OCI-LY1 (cell line): ENCODE measurements around the gene SLC39A6.
"Not testable (repeated sequence)": the region's sequence is repeated elsewhere in the genome, so short reads cannot be mapped to it uniquely, and the experiment has no call there.

Experiments used
- H2AFZ ChIP-seq: fragments of 200-600 bp; sonication (generic), shearing (Covaris generic); 2 replicates; pipeline ENCODE4 v1.6.0; 2014; ENCODE audit warnings: antibody characterized with exemption, mild to moderate bottlenecking, low read length
- H3F3A ChIP-seq: fragments of 200-600 bp; sonication (generic), shearing (Covaris generic); 2 replicates; pipeline ENCODE4 v1.6.0; 2014; ENCODE audit warnings: mild to moderate bottlenecking, antibody characterized with exemption, low read length, moderate library complexity; ENCODE audit not compliant: insufficient read depth
- H3K27ac ChIP-seq: fragments of 200-600 bp; sonication (generic); 2 replicates; pipeline ENCODE4 v1.5.1; 2014; ENCODE audit warnings: low read length, mixed run types, mild to moderate bottlenecking, low read depth; ENCODE audit not compliant: poor library complexity, severe bottlenecking
- H3K27me3 ChIP-seq: fragments of 200-600 bp; sonication (generic); 2 replicates; pipeline ENCODE4 v1.6.0; 2014; ENCODE audit warnings: antibody characterized with exemption, mild to moderate bottlenecking, low read length, moderate library complexity; ENCODE audit not compliant: insufficient read depth
- H3K36me3 ChIP-seq: fragments of 200-600 bp; sonication (generic); 2 replicates; pipeline ENCODE4 v1.6.1; 2014; ENCODE audit warnings: mild to moderate bottlenecking, antibody characterized with exemption, low read length, moderate library complexity, mixed read lengths; ENCODE audit not compliant: insufficient read depth
- H3K4me1 ChIP-seq: fragments of 200-600 bp; sonication (generic); 2 replicates; pipeline ENCODE4 v1.5.1; 2014; ENCODE audit warnings: mild to moderate bottlenecking, low read length, moderate library complexity; ENCODE audit not compliant: insufficient read depth, severe bottlenecking
- H3K4me2 ChIP-seq: fragments of 200-600 bp; sonication (generic), shearing (Covaris generic); 2 replicates; pipeline ENCODE4 v1.6.1; 2014; ENCODE audit warnings: low read length
- H3K4me3 ChIP-seq: fragments of 200-600 bp; sonication (generic); 2 replicates; pipeline ENCODE4 v1.5.1; 2014; ENCODE audit warnings: low read length, low read depth, mild to moderate bottlenecking, mixed read lengths; ENCODE audit not compliant: poor library complexity, severe bottlenecking
- H3K79me2 ChIP-seq: fragments of 200-600 bp; shearing (Covaris generic); 2 replicates; pipeline ENCODE4 v1.6.1; 2016; ENCODE audit warnings: mixed run types, low read length, mixed read lengths; ENCODE audit not compliant: insufficient read depth
- H3K9ac ChIP-seq: fragments of 200-600 bp; sonication (generic), shearing (Covaris generic); 2 replicates; pipeline ENCODE4 v1.6.1; 2014; ENCODE audit warnings: mild to moderate bottlenecking, low read length, mixed read lengths
- H3K9me2 ChIP-seq: fragments of 200-600 bp; sonication (generic), shearing (Covaris generic); 2 replicates; pipeline ENCODE4 v1.6.1; 2014; ENCODE audit warnings: low read depth, mild to moderate bottlenecking, low read length, mixed read lengths
- H3K9me3 ChIP-seq: fragments of 200-600 bp; shearing (Covaris generic); 2 replicates; pipeline ENCODE4 v1.6.1; 2014; ENCODE audit warnings: low read length, mixed read lengths
- H4K20me1 ChIP-seq: fragments of 200-600 bp; sonication (generic), shearing (Covaris generic); 2 replicates; pipeline ENCODE4 v1.6.0; 2016; ENCODE audit warnings: mild to moderate bottlenecking, low read length; ENCODE audit not compliant: insufficient read depth
- EZH2 ChIP-seq: fragments of 200-600 bp; sonication (generic), shearing (Covaris generic); IDR thresholded peaks from 2 replicates; pipeline ENCODE4 v1.8.0; 2017; ENCODE audit warnings: borderline replicate concordance, mixed run types, mild to moderate bottlenecking, antibody characterized with exemption, low read length, moderate library complexity, mixed read lengths
- TF ChIP-seq, protein P1 (sequence below): fragments of 200-600 bp; sonication (generic), shearing (Covaris generic); IDR thresholded peaks from 2 replicates; pipeline ENCODE4 v1.5.1; 2017; ENCODE audit warnings: mild to moderate bottlenecking, antibody characterized with exemption, low read length, moderate library complexity, mixed read lengths

Gene SLC39A6

DNA sequence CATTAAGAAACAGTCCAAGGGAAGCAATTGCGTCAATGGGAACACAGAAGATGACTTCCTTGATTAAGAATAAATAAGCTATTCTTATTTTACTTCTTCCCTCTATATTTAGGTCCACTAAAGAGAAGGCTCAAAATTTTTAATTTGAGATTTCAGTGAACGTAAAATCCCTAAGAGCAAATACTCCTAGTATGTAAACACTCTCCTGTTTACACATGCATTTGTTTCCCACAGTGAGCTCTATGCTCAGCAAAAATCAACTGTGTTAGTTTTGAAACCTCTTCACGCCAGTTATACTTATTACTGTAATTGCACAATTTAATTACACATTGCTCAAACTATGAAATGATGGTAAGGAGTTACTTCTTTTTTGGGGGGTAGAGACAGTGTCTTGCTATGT lies 8.8 kb downstream of the SLC39A6 start:
- no peak overlapping the region for H3K4me3 ChIP-seq
- H3K36me3 ChIP-seq: peaks cover 55% of the 10 kb centered on the region
- no peaks in the 10 kb centered on the region for H3K4me1 ChIP-seq
- H3K27ac ChIP-seq: no peak overlapping the region
- no peaks in the 10 kb centered on the region for H3K79me2 ChIP-seq
- H2AFZ ChIP-seq: no peak overlapping the region
- no peak overlapping the region for H3K9ac ChIP-seq
- H3F3A ChIP-seq: no peaks in the 10 kb centered on the region
- H4K20me1 ChIP-seq: no peaks in the 10 kb centered on the region
- H3K27me3 ChIP-seq: no peaks in the 10 kb centered on the region
- H3K4me2 ChIP-seq: no peak overlapping the region
- no peaks in the 10 kb centered on the region for H3K9me3 ChIP-seq
- no peaks in the 10 kb centered on the region for H3K9me2 ChIP-seq
- TF ChIP-seq, protein P1, sequence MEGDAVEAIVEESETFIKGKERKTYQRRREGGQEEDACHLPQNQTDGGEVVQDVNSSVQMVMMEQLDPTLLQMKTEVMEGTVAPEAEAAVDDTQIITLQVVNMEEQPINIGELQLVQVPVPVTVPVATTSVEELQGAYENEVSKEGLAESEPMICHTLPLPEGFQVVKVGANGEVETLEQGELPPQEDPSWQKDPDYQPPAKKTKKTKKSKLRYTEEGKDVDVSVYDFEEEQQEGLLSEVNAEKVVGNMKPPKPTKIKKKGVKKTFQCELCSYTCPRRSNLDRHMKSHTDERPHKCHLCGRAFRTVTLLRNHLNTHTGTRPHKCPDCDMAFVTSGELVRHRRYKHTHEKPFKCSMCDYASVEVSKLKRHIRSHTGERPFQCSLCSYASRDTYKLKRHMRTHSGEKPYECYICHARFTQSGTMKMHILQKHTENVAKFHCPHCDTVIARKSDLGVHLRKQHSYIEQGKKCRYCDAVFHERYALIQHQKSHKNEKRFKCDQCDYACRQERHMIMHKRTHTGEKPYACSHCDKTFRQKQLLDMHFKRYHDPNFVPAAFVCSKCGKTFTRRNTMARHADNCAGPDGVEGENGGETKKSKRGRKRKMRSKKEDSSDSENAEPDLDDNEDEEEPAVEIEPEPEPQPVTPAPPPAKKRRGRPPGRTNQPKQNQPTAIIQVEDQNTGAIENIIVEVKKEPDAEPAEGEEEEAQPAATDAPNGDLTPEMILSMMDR: no peak
- no peak for TF ChIP-seq EZH2

DNA sequence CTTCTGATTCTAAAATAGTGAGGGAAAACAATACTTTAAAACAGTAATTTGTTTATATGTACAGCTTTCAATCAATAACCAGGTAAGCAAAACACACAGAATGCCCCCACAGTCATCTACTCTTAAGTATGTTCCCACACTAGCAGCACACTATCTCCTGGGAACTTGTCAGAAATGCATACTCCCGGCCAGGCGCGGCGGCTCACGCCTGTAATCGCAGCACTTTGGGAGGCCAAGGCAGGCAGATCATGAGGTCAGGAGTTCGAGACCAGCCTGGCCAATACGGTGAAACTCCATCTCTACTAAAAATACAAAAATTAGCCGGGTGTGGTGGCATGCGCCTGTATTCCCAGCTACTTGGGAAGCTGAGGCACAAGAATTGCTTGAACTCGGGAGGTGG lies 12.4 kb downstream of the SLC39A6 start:
- not testable (repeated sequence) for H2AFZ ChIP-seq, H3K4me3 ChIP-seq, H3K27ac ChIP-seq, H4K20me1 ChIP-seq, H3K27me3 ChIP-seq, H3K9me3 ChIP-seq, H3F3A ChIP-seq, H3K4me1 ChIP-seq, H3K4me2 ChIP-seq, H3K9me2 ChIP-seq, H3K9ac ChIP-seq, H3K79me2 ChIP-seq
- peaks cover 52% of the 10 kb centered on the region for H3K36me3 ChIP-seq

DNA sequence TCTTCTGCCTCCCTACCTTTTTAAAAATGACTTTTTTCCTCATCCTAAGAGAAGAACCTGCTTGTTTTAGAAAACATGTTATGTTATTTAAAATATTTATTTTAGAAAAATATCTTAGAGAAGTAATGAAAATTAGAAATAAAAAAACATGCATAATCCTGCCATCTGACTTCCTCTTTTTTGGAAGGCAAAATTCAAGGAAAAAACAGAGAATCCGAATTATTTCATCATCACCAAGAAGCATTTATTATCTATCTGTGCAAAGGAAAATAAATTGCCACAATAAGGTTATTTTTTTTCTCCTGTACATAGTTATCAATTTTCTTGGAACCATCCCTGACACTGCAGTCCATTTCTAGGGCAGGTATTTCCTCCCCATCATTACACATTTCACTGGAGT lies 14.4 kb downstream of the SLC39A6 start:
- Histone ChIP-seq H3K27ac (no peak overlapping the region), H3K4me1 (no peaks in the 10 kb centered on the region), H3K9ac (no peak overlapping the region), H4K20me1 (no peaks in the 10 kb centered on the region), H3K27me3 (no peaks in the 10 kb centered on the region), H2AFZ (no peak overlapping the region), H3K4me2 (no peak overlapping the region), H3K36me3 (peaks cover 53% of the 10 kb centered on the region), H3K79me2 (no peaks in the 10 kb centered on the region), H3F3A (no peaks in the 10 kb centered on the region), H3K4me3 (no peak overlapping the region), H3K9me2 (no peaks in the 10 kb centered on the region), H3K9me3 (no peaks in the 10 kb centered on the region)
- TF ChIP-seq EZH2: no peak
- TF ChIP-seq, protein P1: no peak

DNA sequence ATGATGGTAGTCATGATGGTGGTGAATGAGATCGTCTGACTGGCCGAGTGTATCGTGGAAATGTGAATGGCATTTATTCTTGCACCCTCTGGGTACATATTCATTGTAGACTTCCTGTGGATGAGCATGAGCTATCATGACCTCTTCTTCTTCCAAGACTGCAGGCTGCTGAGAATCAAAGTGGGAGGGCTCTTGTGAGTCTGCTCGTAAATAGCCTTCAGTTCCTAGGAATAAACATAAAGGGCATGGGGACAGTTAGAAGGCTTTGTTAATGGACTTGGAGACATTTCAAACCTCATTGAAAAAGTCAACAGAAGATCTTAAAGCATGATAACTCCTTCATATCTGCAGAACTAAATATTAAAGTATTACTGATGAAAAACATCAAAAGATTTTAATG lies 14.9 kb downstream of the SLC39A6 start:
- H4K20me1 ChIP-seq: no peaks in the 10 kb centered on the region
- no peak overlapping the region for H3K4me2 ChIP-seq
- no peaks in the 10 kb centered on the region for H3F3A ChIP-seq
- H3K36me3 ChIP-seq: peaks cover 57% of the 10 kb centered on the region
- no peak overlapping the region for H3K9ac ChIP-seq
- no peaks in the 10 kb centered on the region for H3K9me2 ChIP-seq
- no peak overlapping the region for H2AFZ ChIP-seq
- TF ChIP-seq, protein P1: no peak
- TF ChIP-seq EZH2: no peak
- no peak overlapping the region for H3K27ac ChIP-seq
- no peaks in the 10 kb centered on the region for H3K4me1 ChIP-seq
- no peaks in the 10 kb centered on the region for H3K27me3 ChIP-seq
- no peaks in the 10 kb centered on the region for H3K79me2 ChIP-seq
- no peaks in the 10 kb centered on the region for H3K9me3 ChIP-seq
- H3K4me3 ChIP-seq: no peak overlapping the region
